ENCODE measurements around the gene FRMD8.

- TF ChIP-seq POLR2AphosphoS5 (IDR thresholded peaks at IDR 0.05) (no peak), POLR2A (IDR thresholded peaks at IDR 0.05) (no peak)
Measured at GRCh38 chr11:65403607-65404121, 17.2 kb downstream of the FRMD8 start.
